HG02678 (cell line): ENCODE data around the gene GSS.

ENCODE experiments used
- ATAC-seq: cut with Tn5 transposase; IDR thresholded peaks from one replicate; pipeline ENCODE4 v1.9.1; 2021; ENCODE audit warnings: mild to moderate bottlenecking, moderate library complexity; ENCODE audit not compliant: unreplicated experiment

GSS gene

DNA sequence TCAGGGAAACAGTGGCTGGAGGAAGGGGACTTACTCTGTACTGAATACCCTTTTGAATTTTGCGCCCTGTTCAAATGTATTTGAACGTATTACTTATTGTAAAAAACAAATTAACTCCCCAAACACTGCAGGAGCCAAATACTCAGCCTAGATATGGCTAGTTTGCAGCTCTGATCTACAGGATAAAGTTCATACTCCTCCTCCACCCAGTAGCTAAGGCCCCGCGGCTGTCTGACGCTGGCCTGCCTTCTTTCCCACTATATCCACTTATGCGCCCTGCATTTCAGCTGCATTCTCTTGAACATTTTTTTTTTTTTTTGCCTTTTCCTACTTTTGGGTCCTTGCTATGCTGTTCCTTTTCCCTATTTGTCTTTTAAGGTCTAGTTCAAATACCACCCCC is 6.5 kb downstream of the GSS start:
- no peak for ATAC-seq

- no peak for ATAC-seq
Observed at GRCh38 chr20:34948030-34948429, 7.6 kb downstream of the GSS start.

GRCh38 chr20:34947336-34947735 is 8.3 kb downstream of the GSS start:
- ATAC-seq, result no peak

DNA sequence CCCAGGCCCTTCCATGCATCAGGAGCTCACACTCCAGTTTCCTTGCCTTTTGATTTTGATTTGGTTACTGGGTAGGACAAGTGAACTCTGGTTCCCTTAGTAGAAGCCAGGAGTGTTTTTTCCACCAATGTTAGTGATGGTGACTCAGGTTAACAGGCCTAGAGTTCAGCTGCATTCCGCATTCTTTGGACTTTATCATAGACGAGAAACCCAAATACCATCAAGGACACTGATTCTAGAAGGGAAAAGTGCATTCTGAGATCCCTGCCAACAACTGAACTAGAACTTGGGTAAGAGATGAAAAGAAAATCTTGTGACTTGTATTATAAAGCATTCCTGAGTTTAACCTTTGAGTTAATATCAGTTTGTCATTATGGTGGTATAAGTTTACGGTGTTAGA is 8.9 kb downstream of the GSS start:
- no peak for ATAC-seq

DNA sequence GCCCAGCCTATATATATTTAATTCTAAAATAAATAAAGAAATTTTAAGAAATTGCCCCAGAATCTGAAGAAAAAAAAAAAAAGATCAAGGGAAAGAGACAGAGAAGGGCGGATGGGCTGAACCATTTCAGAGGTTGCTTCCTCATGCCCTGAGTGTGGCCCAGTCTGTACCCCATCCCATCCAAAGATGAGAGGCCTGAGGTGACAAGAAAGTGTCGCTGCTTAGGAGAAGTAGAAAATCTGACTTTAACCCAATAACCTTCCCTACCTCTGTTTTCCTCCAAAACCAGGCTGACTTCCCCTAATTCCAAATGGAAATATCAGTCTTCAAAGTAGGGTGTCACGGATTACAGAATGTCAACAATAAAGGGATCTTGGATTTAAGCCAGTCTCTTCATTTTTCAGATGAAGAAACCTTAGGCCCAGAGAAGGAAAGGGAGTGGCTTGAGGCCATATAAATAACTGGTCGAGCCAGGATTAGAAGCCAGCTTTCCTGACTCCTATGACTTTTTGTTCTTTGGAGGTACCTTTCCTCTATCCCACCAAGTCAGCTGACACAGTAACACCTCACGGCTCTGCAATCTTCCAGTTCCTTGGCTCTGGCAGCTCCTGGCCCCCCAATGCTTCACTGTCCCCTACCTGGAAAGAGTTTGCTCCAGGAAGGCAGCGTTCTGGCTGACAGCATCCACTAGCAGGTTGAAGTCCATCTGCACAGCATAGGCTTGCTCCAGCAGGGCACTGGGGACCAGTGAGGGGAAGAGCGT is 10.1 kb downstream of the GSS start:
- no peak for ATAC-seq

- no peak for ATAC-seq
Observed at GRCh38 chr20:34943808-34944567, 11.6 kb downstream of the GSS start.

DNA sequence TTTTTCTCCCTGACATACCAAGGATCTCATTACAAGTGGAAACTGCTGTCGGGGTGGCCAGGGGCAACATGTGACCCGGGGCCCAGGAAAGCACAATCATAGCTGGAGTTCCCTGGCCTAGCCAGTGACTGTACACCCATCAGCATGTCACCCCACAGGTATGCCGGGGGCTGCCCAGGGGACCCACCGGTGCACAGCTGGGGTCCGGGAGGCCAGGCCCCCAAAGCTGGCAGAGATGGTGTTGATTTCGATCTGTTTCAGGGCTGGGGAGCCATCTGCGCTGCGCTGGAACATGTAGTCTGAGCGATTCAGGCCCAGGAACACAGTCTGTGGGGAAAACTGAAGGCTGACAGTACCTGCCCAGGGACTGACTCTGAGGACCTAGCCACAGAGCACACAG is 13.3 kb downstream of the GSS start:
- ATAC-seq, result no peak

- ATAC-seq, result no peak
Observed at GRCh38 chr20:34941226-34941625, 14.4 kb downstream of the GSS start.

DNA sequence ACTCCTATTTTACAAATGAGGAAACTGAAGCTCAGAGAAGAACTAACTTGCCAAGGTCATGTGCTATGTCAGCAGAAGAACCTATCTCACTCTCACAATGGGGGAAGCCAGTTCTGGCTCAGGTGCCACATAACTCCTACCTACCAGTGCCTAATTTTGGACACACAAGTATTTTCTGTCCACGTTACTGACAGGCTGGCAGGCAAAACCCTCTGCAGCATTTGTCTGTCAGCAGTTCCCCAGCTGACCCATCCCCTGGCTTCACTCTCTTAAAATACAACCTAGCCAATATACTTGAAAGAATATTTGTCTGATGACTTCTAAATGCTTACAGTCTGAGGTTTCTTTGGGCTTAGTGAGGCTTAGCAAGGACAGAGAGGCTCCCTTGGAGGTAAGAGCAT is 15.5 kb downstream of the GSS start:
- ATAC-seq, result no peak

- ATAC-seq, result no peak
Observed at GRCh38 chr20:34938466-34939163, 17.0 kb downstream of the GSS start.

GRCh38 chr20:34931771-34932170 is 23.8 kb downstream of the GSS start:
- ATAC-seq, result no peak

DNA sequence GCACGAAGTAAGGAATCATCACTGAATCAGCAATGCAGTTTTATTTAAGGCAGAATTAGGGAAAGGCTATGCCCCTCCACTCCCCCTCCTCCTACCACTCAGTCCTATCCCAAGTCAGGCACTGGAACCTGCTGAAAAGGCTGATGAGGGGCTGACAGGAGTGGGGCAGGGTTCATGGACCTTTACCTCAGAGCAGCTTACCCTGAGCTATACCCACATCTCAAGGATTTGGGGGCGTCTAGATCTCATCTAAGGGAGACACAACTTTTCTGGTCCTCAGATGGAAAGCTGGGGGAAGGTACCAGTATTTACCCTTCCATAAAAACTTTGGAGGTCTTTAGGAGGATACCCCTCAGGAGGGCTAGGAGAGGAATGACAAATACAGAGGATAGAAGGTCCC is 27.2 kb downstream of the GSS start:
- ATAC-seq, result no peak

DNA sequence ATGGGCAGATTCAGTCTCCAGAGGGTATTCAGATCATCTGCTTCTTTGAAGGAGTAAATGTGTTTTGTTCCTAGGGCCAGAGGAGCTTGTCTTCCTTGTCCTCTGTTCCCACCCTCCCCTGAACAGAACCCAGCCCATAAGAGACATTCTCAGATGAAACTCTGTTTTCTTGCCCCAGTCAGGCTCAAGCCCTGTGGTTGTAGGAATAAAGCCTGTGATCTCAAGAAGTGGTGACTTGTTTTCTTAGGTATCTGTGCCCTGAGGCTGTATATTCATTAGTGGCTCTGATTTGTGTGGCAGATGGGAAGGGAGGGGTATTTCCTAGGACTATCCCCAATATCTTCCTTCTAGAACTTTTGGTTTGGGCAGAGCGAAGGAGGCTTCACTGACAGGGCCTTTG is 27.9 kb downstream of the GSS start:
- ATAC-seq, result no peak

DNA sequence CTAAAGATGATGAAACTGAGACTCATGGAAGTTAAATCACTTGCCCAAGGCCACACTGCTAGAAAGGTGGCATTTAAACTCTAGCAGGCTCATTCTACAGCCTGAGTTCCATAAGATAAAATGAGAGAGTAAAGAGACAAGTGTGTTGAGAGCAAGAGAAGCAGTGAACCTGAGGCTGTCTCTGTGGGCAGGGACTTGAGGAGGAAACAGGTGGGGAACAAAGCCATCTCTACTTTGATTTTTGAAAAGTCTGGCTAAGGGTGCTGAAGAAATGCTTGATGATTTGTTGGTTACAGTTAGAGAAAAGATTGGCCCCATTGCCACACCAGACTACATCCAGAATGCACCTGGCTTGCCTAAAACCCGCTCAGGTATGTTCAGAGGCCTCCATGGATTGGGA is 29.0 kb downstream of the GSS start:
- no peak for ATAC-seq

- no peak for ATAC-seq
Observed at GRCh38 chr20:34925981-34926380, 29.6 kb downstream of the GSS start.

GRCh38 chr20:34925341-34925740 is 30.3 kb downstream of the GSS start:
- ATAC-seq, result no peak

- no peak for ATAC-seq
Observed at GRCh38 chr20:34923414-34923813, 32.2 kb downstream of the GSS start.

DNA sequence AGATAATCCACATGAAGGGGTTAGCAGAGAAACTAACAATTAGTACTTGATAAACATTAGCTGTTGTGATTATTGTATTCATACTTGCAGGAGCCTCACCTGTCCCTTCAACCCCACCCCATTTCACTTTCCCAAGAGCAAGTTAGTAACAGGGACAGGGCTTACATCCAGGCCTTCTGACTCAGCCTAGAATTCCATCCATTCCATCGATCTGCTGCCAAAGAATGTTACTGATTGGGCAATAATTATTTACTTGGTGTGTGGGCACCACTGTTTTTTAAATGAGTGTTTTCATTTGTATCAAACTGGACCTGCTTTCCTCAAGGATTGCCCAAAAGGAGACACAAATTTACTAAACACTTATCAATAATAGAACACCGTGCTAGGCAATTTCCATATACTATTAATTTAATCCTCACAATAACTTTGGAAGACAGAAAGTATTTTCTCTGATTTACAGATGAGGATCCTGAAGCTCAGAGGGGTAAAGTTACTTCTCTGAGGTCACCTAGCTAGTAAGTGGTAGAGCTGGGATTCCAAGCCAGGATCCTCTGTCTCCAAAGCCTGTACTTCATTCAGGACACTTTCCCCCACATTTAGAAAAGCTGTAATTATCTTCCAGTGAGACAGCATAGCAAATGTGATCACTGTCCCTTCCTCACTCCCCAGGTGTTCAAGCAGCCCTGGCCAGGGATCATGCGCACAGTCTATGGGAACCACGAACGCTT is 32.8 kb downstream of the GSS start:
- no peak for ATAC-seq

GRCh38 chr20:34921436-34921835 is 34.2 kb downstream of the GSS start:
- no peak for ATAC-seq

DNA sequence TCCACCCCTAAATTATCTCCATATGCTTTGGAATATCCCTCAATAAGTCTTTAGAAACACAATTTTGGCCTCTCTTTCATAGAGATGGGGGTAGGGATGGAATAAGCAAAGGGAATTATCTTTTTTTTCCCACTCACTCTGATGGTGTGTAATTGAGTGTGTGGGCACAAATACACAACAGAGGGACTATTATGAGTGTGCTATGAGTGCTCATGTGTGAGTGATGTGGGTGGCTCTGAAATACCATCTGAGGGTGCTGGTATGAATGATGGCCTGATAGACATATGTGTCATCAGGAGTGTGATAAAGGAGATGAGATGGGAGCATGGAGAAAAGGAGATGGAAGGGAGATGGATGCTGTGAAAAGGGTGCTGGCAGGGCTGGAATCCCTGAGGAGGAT is 35.6 kb downstream of the GSS start:
- ATAC-seq, result no peak

DNA sequence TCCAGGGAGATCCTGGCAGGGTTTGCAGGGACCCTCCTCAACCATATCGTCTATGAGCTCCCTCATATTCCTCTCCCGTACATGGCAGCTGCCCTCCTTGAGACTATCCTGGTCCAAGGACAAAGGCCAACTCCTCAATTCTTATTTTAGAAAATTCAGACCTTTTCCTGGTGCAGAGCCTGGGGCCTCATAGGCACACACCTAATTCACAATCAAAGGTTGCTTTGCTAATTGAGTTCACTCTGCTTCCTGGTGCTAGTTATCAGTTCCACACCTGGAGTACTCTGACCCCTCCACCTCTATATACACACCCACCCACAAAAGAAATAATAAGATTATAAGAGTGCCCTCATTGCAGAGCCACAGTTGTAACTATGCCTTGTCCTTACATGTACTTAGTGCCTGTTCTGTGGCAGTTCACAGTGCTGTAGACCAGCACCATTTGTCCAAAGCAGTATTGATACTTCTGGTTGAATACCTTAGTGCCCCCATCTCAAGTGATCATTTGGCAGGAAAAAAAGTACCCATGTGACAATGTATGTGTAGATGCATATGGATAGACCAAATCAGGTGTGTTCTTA is 38.7 kb downstream of the GSS start:
- ATAC-seq, result no peak
